ENCODE results near the gene CXorf66. TPM values are rescaled to one million over a fixed set of nuclear protein-coding genes. Genes with fewer than 3 reads are reported as not detected.

Gene CXorf66
- total RNA-seq, 4 donors from 2014 or later: not detected

DNA sequence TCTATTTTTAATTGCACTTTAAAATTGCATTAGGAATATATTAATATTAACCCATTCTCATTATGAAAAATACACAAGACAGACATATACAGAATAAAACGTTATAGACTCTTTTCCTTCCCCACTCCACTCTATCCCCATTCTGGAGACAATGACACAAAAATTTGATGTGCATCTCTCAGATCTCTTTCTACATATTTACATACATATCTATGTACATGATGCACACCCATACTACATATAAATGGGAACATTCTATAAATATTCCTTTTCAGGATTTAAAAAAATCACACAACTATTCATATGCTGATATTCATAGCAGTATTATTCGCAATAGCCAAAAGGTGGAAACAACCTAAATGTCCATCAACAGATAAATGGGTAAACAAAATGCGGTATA, 2.4 kb upstream of the CXorf66 start:
- TF ChIP-seq, protein P1, sequence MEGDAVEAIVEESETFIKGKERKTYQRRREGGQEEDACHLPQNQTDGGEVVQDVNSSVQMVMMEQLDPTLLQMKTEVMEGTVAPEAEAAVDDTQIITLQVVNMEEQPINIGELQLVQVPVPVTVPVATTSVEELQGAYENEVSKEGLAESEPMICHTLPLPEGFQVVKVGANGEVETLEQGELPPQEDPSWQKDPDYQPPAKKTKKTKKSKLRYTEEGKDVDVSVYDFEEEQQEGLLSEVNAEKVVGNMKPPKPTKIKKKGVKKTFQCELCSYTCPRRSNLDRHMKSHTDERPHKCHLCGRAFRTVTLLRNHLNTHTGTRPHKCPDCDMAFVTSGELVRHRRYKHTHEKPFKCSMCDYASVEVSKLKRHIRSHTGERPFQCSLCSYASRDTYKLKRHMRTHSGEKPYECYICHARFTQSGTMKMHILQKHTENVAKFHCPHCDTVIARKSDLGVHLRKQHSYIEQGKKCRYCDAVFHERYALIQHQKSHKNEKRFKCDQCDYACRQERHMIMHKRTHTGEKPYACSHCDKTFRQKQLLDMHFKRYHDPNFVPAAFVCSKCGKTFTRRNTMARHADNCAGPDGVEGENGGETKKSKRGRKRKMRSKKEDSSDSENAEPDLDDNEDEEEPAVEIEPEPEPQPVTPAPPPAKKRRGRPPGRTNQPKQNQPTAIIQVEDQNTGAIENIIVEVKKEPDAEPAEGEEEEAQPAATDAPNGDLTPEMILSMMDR (IDR thresholded peaks at IDR 0.05; ENCODE audit: low read depth): no peak

- TF ChIP-seq, protein P1 (IDR thresholded peaks at IDR 0.05; ENCODE audit: low read depth): no peak
Measured at GRCh38 chrX:139967300-139967699, 2.0 kb upstream of the CXorf66 start.

- TF ChIP-seq, protein P1 (IDR thresholded peaks at IDR 0.05; ENCODE audit: low read depth): no peak
Measured at GRCh38 chrX:139949703-139950102, 15.6 kb downstream of the CXorf66 start.

GRCh38 chrX:139945075-139945474, 20.2 kb downstream of the CXorf66 start:
- TF ChIP-seq, protein P1 (IDR thresholded peaks at IDR 0.05; ENCODE audit: low read depth): no peak

DNA sequence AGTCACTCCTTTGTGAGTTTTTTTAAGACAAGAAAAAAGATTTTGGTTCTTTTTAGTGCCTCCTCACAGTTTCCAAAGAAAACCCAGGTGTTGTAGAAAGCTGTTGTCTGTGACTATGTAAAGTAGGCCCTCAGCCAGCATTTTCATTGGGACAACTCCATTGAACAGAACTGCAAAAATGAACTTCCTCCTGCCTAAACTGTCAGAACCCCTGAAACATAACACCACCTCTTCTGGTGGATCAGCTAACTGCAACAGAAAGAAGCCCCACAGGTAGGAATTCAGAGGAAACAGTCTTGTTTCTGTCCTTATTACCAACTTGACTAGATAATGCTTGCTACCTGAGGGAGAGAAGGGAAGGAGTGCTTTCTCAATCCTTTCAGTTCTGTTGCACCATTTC, 29.1 kb downstream of the CXorf66 start:
- TF ChIP-seq, protein P1 (IDR thresholded peaks at IDR 0.05; ENCODE audit: low read depth): no peak

GRCh38 chrX:139933904-139934303, 31.4 kb downstream of the CXorf66 start:
- TF ChIP-seq, protein P1 (IDR thresholded peaks at IDR 0.05; ENCODE audit: low read depth): no peak

DNA sequence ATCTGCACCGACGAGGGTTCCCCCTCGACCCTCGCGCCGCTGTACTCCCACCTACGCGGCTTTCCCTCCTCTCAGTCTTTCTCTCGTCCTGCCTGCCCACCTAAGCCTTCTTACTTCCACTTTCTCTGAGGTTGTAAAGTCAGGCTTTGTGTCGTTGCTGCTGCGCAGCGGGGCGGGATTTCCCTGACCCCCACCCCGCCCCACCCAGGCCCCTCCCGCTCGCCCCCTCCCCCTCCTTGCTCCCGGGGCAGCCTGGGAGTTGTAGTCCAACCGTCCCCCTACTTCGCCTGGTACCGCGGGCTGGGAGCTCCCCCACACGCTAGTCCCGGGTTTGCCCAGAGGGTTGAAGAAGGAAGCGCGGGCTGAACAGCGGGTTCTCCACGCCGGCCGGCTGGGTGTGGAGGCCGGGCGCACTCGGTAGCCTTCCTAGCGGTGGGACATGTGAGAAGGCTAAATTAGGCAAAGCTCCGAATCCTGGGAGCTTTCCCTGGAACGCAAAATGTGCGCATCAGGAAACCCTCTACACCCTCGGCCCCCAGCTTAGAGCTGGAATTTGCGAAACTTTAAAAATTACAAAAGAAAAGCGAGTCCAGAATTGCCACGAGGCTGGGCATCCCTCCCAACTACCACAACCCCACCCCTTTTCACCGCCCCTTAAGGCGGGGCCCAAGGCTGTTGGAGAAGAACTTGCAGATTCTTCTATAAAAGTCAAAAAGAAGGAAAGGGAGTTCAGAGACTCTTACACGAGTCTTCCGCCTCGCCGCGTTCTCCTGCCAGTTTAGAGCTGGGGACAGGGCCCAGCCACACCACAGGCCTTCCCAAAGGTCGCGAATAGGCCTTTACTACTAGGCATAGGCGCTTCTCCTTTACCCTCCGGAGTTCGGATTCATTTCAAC, 32.2 kb downstream of the CXorf66 start, which contains the start of gene ATP11C:
ATP11C (minus strand) TSS at position 153 of the 896 bp plus-strand sequence. CDS start 1,011 bp downstream, outside the sequence.
- TF ChIP-seq, protein P1 (IDR thresholded peaks at IDR 0.05; ENCODE audit: low read depth): no peak
